ENCODE results near the gene IL1RL1.

Gene IL1RL1

GRCh38 chr2:102294802-102295489, 16.4 kb upstream of the IL1RL1 start:
- DNase-seq: no peak

GRCh38 chr2:102295566-102295965, 15.8 kb upstream of the IL1RL1 start:
- DNase-seq: no peak

- DNase-seq: no peak
Measured at GRCh38 chr2:102296449-102296848, 14.9 kb upstream of the IL1RL1 start.

DNA sequence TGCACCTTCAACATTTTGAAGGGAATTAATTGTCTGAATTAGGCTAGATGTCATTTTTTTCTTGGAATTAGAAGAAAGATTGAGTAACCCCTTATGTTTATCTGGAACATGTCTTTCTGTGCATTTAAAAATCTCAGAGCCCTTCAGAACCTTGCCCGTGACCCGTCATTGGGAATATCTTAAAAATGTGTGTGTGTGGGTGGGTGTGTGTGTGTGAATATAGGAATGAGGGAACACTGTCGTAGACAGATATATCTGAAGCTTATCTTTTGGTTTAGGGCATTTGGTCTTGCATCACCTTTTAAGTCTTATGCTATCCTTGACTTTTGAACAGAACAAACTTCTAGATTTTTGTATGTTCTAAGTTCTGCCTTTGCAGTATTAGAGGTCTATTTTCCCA, 13.5 kb upstream of the IL1RL1 start:
- DNase-seq: no peak

DNA sequence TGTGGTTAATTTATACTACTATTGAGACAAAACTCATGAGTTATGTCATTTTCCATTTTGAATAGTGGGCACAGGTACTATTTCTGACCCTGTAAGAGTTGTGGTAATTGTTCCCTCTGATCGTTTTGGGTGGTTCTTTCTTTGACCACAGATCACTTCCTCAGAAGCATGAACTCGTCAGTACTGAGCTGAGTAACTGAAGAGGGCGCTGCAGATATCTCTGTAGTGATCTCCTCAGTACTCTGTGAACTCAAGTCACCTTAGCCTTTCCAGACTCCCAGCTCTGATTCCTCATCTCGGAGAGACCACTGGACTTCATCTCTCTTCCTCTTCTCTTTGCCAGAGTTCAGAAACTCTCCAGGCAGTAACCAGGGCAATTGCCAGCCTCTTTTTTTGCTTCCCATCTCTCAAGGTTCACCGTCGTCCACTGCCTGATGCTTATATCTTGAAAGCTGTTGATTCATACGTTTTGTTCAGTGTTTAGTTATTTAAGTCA, 9.4 kb upstream of the IL1RL1 start:
- DNase-seq: peak; percentile 26 to 44

- DNase-seq: no peak
Measured at GRCh38 chr2:102302458-102302857, 8.9 kb upstream of the IL1RL1 start.

- DNase-seq: no peak
Measured at GRCh38 chr2:102303589-102303988, 7.8 kb upstream of the IL1RL1 start.

GRCh38 chr2:102304268-102304667, 7.1 kb upstream of the IL1RL1 start:
- no peak for DNase-seq

DNA sequence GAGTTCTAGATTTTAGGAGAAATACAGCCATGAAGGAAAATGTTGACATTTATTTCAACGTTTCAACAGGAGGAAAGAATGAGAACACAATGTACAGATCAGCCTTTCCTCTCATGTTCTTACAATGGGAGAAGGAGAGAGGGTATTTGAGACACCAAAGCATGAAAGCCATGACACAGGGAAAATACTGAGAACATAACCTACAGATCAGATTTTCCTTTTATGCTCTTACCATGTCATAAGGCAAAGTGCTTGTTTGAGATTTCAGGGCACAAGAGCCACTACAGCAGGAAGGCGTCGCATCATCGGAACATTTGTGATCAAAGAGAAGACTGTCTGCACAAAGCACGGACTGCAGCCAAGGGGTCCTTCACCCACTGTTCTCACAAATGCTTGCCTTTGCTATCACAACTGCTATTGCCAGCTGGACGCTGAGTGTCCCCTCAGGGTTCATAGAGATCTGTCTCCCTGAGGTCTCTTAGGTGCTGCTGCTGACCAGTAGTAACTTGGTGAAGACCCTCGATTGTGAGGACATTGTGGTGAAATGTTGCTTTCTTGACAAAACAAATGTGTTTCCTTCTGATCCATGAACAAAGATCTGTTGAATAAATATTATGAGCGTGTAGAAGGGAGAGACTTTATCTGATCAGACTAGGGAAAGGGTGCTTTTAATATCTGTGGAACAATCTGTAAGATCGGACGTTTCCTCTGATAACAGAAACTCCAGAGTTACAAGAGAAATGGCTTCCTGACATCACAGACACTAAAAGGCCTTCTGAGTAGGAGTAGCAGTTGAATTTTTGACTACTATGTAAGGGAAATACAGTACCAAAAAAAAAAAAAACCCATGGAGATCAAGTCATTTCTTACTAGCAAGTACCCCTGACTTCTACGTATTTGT, 6.4 kb upstream of the IL1RL1 start:
- DNase-seq: peak in 1 of 2 experiments; percentile 21

DNA sequence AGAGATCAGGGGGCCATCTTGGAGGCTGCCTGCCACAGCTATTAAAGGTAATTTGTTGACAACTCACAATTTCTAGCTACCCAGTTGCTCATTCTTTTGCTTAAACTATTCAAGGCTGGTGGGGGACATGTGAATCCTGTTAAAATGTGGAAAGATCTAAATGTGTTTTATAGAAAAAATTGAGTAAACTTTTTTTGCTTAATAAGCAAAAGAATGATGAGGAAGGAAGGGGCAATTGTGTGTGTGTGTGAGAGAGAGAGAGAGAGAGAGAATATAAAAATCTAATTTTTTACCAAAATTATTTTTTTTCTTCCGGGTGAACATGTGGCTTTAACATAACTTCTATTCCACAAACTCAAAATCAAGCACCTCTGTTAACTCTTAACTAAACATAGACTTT, 5.2 kb upstream of the IL1RL1 start:
- no peak for DNase-seq

GRCh38 chr2:102313025-102313424, 1.7 kb downstream of the IL1RL1 start:
- no peak for DNase-seq

- no peak for DNase-seq
Measured at GRCh38 chr2:102313471-102313870, 2.1 kb downstream of the IL1RL1 start.

DNA sequence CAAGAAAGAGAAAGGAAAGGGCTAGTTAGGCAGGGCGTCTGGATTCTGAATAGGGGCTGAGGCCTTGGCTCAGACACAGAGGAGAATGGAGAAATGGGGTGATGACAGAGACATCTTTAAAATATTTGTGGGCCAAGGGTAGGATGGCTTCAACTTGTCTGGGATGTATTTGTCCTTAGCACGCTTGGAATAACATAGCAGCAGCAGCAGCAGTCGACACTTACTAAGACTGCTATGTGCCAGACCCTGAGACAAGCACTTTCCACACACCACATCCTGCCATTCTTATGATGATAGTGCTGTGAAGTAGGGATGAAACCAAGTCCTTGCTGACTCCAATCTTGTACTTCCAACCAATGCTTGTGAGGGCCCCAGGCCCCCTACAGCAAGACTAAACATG, 2.6 kb downstream of the IL1RL1 start:
- DNase-seq: no peak

DNA sequence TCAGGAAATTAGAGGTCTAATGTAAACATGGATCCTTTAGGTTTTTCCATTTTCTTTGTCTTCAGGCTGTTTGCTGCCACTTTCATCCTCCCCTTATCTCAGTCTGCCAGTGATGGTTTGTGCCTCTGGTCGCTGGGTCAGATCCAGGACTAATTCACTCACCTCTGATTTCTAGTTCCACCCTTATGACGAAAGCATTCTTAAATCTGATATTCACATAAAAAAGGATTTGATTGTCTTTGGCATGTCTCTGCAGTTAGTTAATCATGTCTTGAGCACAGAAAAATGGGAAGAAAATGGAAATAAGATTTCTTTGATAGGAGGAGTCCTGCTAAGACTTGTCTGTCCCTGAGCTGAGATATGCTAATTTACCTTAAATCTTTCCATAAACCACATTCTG, 4.6 kb downstream of the IL1RL1 start:
- DNase-seq: no peak

GRCh38 chr2:102317715-102318114, 6.4 kb downstream of the IL1RL1 start:
- DNase-seq: no peak

DNA sequence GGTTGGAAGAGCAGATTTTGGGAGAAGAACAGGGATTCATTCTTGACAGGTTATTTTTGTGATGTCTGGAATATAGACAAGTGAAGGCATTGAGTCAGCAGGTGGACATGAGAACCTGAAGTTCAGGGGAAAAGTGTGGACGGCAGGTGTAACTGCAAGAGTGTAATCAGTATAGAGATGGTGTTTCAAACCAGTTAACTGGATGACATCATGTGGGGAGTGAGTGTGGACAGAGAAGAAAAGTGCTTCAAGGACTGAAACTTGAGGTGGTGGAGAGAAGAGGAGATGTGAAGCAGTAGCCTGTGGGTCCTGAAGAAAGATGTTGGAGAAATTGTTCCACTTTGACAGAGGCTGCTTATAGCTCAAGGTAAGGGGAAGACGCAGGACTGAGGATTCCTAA, 7.1 kb downstream of the IL1RL1 start:
- DNase-seq: no peak

DNA sequence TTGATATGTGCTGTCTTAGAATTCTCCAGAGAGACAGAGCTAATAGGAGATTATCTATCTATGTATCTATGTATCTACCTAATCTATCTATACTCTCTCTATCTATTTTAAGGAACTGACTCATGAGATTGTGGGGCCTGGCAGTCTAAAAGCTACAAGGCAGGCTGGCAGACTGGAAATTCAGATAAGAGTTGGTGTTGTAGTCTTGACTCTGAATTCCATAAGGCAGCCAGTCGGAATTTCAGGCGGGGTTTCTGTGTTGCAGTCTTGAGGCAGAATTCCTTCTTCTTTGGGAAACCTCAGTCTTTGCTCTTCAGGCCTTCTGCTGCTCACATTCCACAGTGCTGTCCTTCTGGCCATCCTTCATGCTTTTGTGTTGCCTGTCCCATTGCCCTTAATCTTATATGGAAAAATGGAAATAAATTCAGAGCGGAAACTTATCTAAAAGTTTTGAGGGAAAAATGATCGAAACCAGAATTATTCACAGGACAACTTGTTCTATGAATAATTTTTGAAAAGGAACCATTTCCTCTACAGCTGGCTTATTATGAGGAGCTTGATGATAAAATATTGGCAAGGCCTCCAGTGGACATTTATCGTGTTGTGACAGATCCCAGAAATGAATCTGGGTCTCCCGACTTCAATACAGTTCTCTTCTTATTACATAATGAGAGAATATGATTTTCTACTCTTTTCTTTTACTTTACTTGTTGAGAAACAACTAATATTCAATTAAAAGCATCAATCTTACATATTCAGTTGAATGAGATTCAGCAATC, 10.8 kb downstream of the IL1RL1 start:
- no peak for DNase-seq

GRCh38 chr2:102324914-102325313, 13.6 kb downstream of the IL1RL1 start:
- peak in 1 of 2 experiments; percentile 11 for DNase-seq

DNA sequence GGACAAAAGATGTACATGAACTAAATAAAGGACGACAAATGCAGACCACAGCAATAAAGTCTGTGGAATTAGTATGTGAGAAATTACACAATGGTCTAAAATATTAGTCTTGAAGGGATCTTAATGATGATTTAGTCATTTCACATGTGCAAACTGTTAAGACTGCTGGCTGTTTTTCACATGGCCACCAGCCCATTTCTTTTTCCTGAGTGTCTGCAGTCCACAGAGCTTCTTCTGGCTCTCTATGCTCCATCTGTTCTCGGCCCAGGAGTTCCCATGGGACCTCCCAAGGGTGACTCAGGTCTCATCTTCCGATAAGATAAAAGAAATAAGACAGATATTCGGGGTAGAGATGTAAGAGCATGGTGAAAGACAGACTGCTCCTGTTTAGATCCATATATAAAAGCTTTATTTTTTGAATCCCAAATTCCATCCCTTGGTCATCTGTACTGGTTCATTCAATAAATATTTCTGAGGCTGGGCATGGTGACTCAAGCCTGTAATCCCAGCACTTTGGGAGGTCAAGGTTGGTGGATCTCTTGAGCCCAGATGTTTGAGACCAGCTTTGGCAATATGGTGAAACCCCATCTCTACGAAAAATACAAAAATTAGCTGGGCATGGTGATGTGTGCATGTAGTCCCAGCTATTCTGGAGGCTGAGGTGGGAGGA, 20.1 kb downstream of the IL1RL1 start:
- no peak for DNase-seq

GRCh38 chr2:102334486-102334885, 23.1 kb downstream of the IL1RL1 start:
- no peak for DNase-seq

- no peak for DNase-seq
Measured at GRCh38 chr2:102335871-102336366, 24.6 kb downstream of the IL1RL1 start.

DNA sequence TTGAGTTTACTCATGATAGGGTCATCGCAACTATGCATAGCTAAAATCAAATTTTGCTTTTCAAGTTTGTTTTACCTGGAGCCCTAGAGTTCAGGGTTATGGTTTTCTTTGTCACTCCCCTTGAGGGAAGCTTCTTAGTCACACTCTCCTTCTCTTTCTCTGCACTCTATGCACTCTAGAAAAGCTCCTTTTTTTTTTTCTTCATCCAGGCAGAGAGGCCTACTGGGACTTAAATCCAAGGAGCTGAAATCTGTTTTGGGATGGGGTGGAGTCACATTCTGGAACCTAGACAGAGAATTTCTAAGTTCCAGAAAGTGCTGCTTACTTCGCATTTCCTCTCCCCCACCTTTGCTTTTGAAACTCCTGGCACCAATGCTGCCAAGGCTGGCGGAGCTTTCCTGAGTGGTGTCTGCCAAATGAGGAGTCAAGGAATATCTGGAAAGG, 25.2 kb downstream of the IL1RL1 start:
- DNase-seq: no peak
